Endothelial cell of umbilical vein (primary cell): ENCODE data around the gene NTN5. TPM values are rescaled to one million over a fixed set of nuclear protein-coding genes. Genes with fewer than 3 reads are reported as not detected.

Experiments used
- BruUV-seq: library from RNA; stranded (reverse); fragments of 400-500 nt; replicated peaks from 2 replicates; lab custom pipeline; 2021; lab: Mats Ljungman, UMichigan
- CTCF ChIA-PET: fragments of 300-600, 350-600 bp; sonication (Branson Sonifier 250); formaldehyde crosslinking; loops from one replicate; lab custom pipeline; 2021; ENCODE audit warnings: antibody characterized with exemption, inconsistent platforms; lab: Charles Lee
- POLR2A ChIA-PET: fragments of 300-600, 350-600 bp; sonication (Branson Sonifier 250); formaldehyde crosslinking; loops from one replicate; lab custom pipeline; 2021; ENCODE audit warnings: antibody characterized with exemption, inconsistent platforms; lab: Charles Lee
- DNase-seq: peaks from one replicate; pipeline ENCODE4 v3.0.0-alpha.2; 2011; ENCODE audit warnings: low read depth, low spot score
- FAIRE-seq: peaks from 2 replicates; lab custom pipeline; 2011; peaks lifted over from hg19 to GRCh38; lab: Jason Lieb, UNC
- H2AFZ ChIP-seq: 2 replicates; pipeline ENCODE4 v1.6.0; 2012; ENCODE audit warnings: low read depth, low read length, control low read depth, inconsistent platforms
- H3K27ac ChIP-seq: 2 replicates; pipeline ENCODE4 v1.5.1; 2011; ENCODE audit warnings: low read depth, mild to moderate bottlenecking, control low read depth, low read length, moderate library complexity; ENCODE audit not compliant: insufficient read depth
- H3K27me3 ChIP-seq, 2 experiments: 2 replicates each; pipeline versions ENCODE4 v1.6.0 to v1.6.1; 2011; ENCODE audit warnings: low read length in 2 of 2, mixed read lengths in 1 of 2; ENCODE audit not compliant: control insufficient read depth in 2 of 2, insufficient read depth in 2 of 2
- H3K36me3 ChIP-seq, 2 experiments: 2 replicates in 1 of 2; 3 replicates in 1 of 2; pipeline ENCODE4 v1.5.1; 2011; ENCODE audit warnings: low read length in 2 of 2, mild to moderate bottlenecking in 1 of 2, moderate library complexity in 1 of 2; ENCODE audit not compliant: control insufficient read depth in 2 of 2, insufficient read depth in 2 of 2; ENCODE audit errors: extremely low read depth in 1 of 2
- H3K4me1 ChIP-seq: 3 replicates; pipeline ENCODE4 v1.5.1; 2011; ENCODE audit warnings: mild to moderate bottlenecking, low read length; ENCODE audit not compliant: control insufficient read depth, insufficient read depth; ENCODE audit errors: extremely low read depth
- H3K4me2 ChIP-seq: 2 replicates; pipeline ENCODE4 v1.6.1; 2011; ENCODE audit warnings: low read length, control low read depth, mixed read lengths; ENCODE audit not compliant: insufficient read depth
- H3K4me3 ChIP-seq, 3 experiments: fragments of 200-600 bp in 1 of 3; sonication (generic), shearing (Covaris generic) in 1 of 3; replicated peaks in 1 of 3; 2 replicates each; pipeline ENCODE4 v1.5.1; 2011 to 2016; ENCODE audit warnings: control low read depth in 3 of 3, low read length in 3 of 3, mild to moderate bottlenecking in 2 of 3, inconsistent platforms in 1 of 3, low read depth in 1 of 3, moderate library complexity in 1 of 3; ENCODE audit not compliant: insufficient read depth in 1 of 3
- H3K79me2 ChIP-seq: 2 replicates; pipeline ENCODE4 v1.6.0; 2012; ENCODE audit warnings: low read length, inconsistent platforms; ENCODE audit not compliant: control insufficient read depth, insufficient read depth
- H3K9ac ChIP-seq: replicated peaks from 2 replicates; pipeline ENCODE3; 2011; ENCODE audit warnings: low read length, control low read depth; ENCODE audit not compliant: insufficient read depth; ENCODE audit errors: extremely low read depth
- H3K9me1 ChIP-seq: replicated peaks from 3 replicates; pipeline ENCODE4 v1.6.0; 2011; ENCODE audit warnings: mild to moderate bottlenecking, low read length; ENCODE audit not compliant: control insufficient read depth, insufficient read depth; ENCODE audit errors: extremely low read depth
- H3K9me3 ChIP-seq: replicated peaks from 2 replicates; pipeline ENCODE4 v1.5.1; 2012; ENCODE audit warnings: low read length, inconsistent platforms; ENCODE audit not compliant: control insufficient read depth, insufficient read depth
- H4K20me1 ChIP-seq: replicated peaks from 2 replicates; pipeline ENCODE3; 2011; ENCODE audit warnings: mild to moderate bottlenecking, low read length; ENCODE audit not compliant: control insufficient read depth, insufficient read depth; ENCODE audit errors: extremely low read depth
- CTCF ChIP-seq, 2 donors: IDR thresholded peaks; 1 replicate in 1 of 2; 2 replicates in 1 of 2; pipeline ENCODE4 v1.5.1; 2011; ENCODE audit warnings: low read length in 2 of 2, mild to moderate bottlenecking in 2 of 2, moderate library complexity in 2 of 2, control low read depth in 1 of 2, inconsistent platforms in 1 of 2, low read depth in 1 of 2; ENCODE audit not compliant: insufficient read depth in 1 of 2; ENCODE audit errors: extremely low read depth in 1 of 2
- EZH2 ChIP-seq: IDR thresholded peaks from 2 replicates; pipeline ENCODE4 v1.6.1; 2012; ENCODE audit warnings: borderline replicate concordance, low read depth, mild to moderate bottlenecking, moderate library complexity, low read length, inconsistent platforms; ENCODE audit not compliant: severe bottlenecking
- FOS ChIP-seq: IDR thresholded peaks from 2 replicates; pipeline ENCODE4 v1.6.1; 2011; ENCODE audit warnings: mild to moderate bottlenecking, low read length, moderate library complexity, borderline replicate concordance; ENCODE audit not compliant: insufficient read depth
- GATA2 ChIP-seq: IDR thresholded peaks from 2 replicates; pipeline ENCODE4 v1.7.0; 2011; ENCODE audit warnings: low read depth, mild to moderate bottlenecking, moderate library complexity, mixed read lengths, low read length; ENCODE audit not compliant: insufficient read length, insufficient read depth
- JUN ChIP-seq: IDR thresholded peaks from 2 replicates; pipeline ENCODE4 v1.6.1; 2011; ENCODE audit warnings: borderline replicate concordance, low read depth; ENCODE audit not compliant: insufficient read length, insufficient read depth
- MYC ChIP-seq: IDR thresholded peaks from one replicate; pipeline ENCODE4 v1.6.1; 2011; ENCODE audit warnings: mild to moderate bottlenecking, low read depth, low read length
- POLR2AphosphoS5 ChIP-seq: IDR thresholded peaks from 2 replicates; pipeline ENCODE4 v1.6.1; 2012; ENCODE audit warnings: low read depth, mild to moderate bottlenecking, control low read depth, low read length, moderate library complexity; ENCODE audit not compliant: insufficient read depth
- dilution Hi-C: fragments of 300-500 bp; cut with MboI; formaldehyde crosslinking; loops from one replicate; pipeline ENCODE4 v1.15.0; 2019; ENCODE audit warnings: low sequenced_read_pairs; ENCODE audit not compliant: extremely low pct_ligation_motif_present
- intact Hi-C: fragments of 100-400 bp; cut with micrococcal nuclease; formaldehyde crosslinking; loops from one replicate; pipeline ENCODE4 v1.10.0; 2022
- polyA plus RNA-seq, 4 experiments: library from polyadenylated mRNA; depleted of rRNA in 3 of 4; stranded (reverse) in 3 of 4; unstranded in 1 of 4; fragments of >200 nt; gene quantifications; 2 replicates each; pipeline versions ENCODE4 v1.2.1 to v1.2.3, GENCODE V29; 2011 to 2012; ENCODE audit warnings: missing spikeins in 1 of 4
- total RNA-seq: library from RNA; stranded (reverse); gene quantifications from 2 replicates; pipeline ENCODE4 v1.2.3, GENCODE V29; 2021

NTN5 gene
- total and polyA plus RNA-seq, 2 donors (not counting 3 experiments of a cell fraction or from before 2014, with no cell fraction given) = 0.11 TPM; not detected in 1

GRCh38 chr19:48611872-48612271, 60.9 kb downstream of the NTN5 start:
- intact Hi-C loops = no loop called here
- Histone ChIP-seq H3K9ac (no peak overlapping the region), H4K20me1 (no peaks in the 10 kb centered on the region), H3K4me1 (peaks cover 5% of the 10 kb centered on the region), H3K4me2 (no peak overlapping the region), H3K9me1 (no peaks in the 10 kb centered on the region), H3K27ac (no peak overlapping the region), H3K79me2 (peaks cover 13% of the 10 kb centered on the region), H3K36me3 (peaks cover 16 to 19% of the 10 kb centered on the region in 2 experiments), H2AFZ (no peak overlapping the region), H3K27me3 (no peaks in the 10 kb centered on the region), H3K4me3 (no peak overlapping the region), H3K9me3 (no peaks in the 10 kb centered on the region)
- dilution Hi-C loops = no loop called here
- ChIA-PET CTCF (interaction anchor here (1.1 kb wide), 1 partner anchor 27 kb away, joined by 4 read pairs; no protein-coding TSS in a partner anchor), POLR2A (no interaction called here)
- FAIRE-seq (no peak), DNase-seq (no peak)
- no TSS peak for BruUV-seq
- no peak for TF ChIP-seq JUN
- no peak for TF ChIP-seq EZH2
- no peak for TF ChIP-seq POLR2AphosphoS5
- no peak for TF ChIP-seq GATA2
- no peak for TF ChIP-seq MYC
- TF ChIP-seq CTCF (IDR thresholded peaks at IDR 0.05; ENCODE audit: extremely low read depth in 1 of 2, insufficient read depth in 1 of 2, low read depth in 1 of 2, low read length in 2 of 2) = no peak
- no peak for TF ChIP-seq FOS

Other genes starting within 250 kb of the NTN5 start
- 52.7 and 52.8 TPM in 2 replicates for gene GRWD1, start 227.0 kb downstream of the NTN5 start, total RNA-seq
- 26.3 and 26.8 TPM in 2 replicates for gene GRWD1, start 227.0 kb downstream of the NTN5 start, polyA plus RNA-seq
- 0.92 and 1.4 TPM in 2 replicates for gene KCNJ14, start 217.4 kb downstream of the NTN5 start, total RNA-seq
- 0.26 and 0.32 TPM in 2 replicates for gene KCNJ14, start 217.4 kb downstream of the NTN5 start, polyA plus RNA-seq
- gene CYTH2, start 203.6 kb downstream of the NTN5 start, total RNA-seq = 119 and 125 TPM in 2 replicates
- 98.4 and 98.6 TPM in 2 replicates for gene CYTH2, start 203.6 kb downstream of the NTN5 start, polyA plus RNA-seq
- gene LMTK3, start 161.2 kb downstream of the NTN5 start, total RNA-seq = 0.11 TPM in 1 of 2 replicates, not detected in the other
- 0.05 and 0.14 TPM in 2 replicates for gene LMTK3, start 161.2 kb downstream of the NTN5 start, polyA plus RNA-seq
- gene SULT2B1, start 120.8 kb downstream of the NTN5 start, total RNA-seq = not detected in 2 replicates
- gene SULT2B1, start 120.8 kb downstream of the NTN5 start, polyA plus RNA-seq = not detected in 2 replicates
- gene SPACA4, start 66.3 kb downstream of the NTN5 start, total RNA-seq = not detected in 2 replicates
- gene SPACA4, start 66.3 kb downstream of the NTN5 start, polyA plus RNA-seq = not detected in 2 replicates
- 1.7 and 3.5 TPM in 2 replicates for gene FAM83E, start 57.9 kb downstream of the NTN5 start, total RNA-seq
- gene FAM83E, start 57.9 kb downstream of the NTN5 start, polyA plus RNA-seq = 0.04 and 0.10 TPM in 2 replicates
- 1,402 and 1,407 TPM in 2 replicates for gene RPL18, start 53.8 kb downstream of the NTN5 start, total RNA-seq
- gene RPL18, start 53.8 kb downstream of the NTN5 start, polyA plus RNA-seq = 2,154 and 2,376 TPM in 2 replicates
- 30.5 and 31.1 TPM in 2 replicates for gene SPHK2, start 53.5 kb downstream of the NTN5 start, total RNA-seq
- 20.2 and 23.4 TPM in 2 replicates for gene SPHK2, start 53.5 kb downstream of the NTN5 start, polyA plus RNA-seq
- 0.78 and 1.5 TPM in 2 replicates for gene DBP, start 35.6 kb downstream of the NTN5 start, total RNA-seq
- gene DBP, start 35.6 kb downstream of the NTN5 start, polyA plus RNA-seq = 1.8 and 2.0 TPM in 2 replicates
- gene CA11, start 26.8 kb downstream of the NTN5 start, total RNA-seq = 2.8 TPM in 2 replicates
- 2.6 and 4.7 TPM in 2 replicates for gene CA11, start 26.8 kb downstream of the NTN5 start, polyA plus RNA-seq
- gene FUT2, start 23.0 kb upstream of the NTN5 start, total RNA-seq = not detected in 2 replicates
- not detected in 2 replicates for gene FUT2, start 23.0 kb upstream of the NTN5 start, polyA plus RNA-seq
- 0.76 and 0.84 TPM in 2 replicates for gene MAMSTR, start 46.7 kb upstream of the NTN5 start, total RNA-seq
- 0.57 and 0.94 TPM in 2 replicates for gene MAMSTR, start 46.7 kb upstream of the NTN5 start, polyA plus RNA-seq
- gene RASIP1, start 67.6 kb upstream of the NTN5 start, total RNA-seq = 82.1 and 83.1 TPM in 2 replicates
- gene RASIP1, start 67.6 kb upstream of the NTN5 start, polyA plus RNA-seq = 66.2 and 76.2 TPM in 2 replicates
- gene IZUMO1, start 73.9 kb upstream of the NTN5 start, total RNA-seq = 1.2 TPM in 2 replicates
- gene IZUMO1, start 73.9 kb upstream of the NTN5 start, polyA plus RNA-seq = 0.18 and 0.35 TPM in 2 replicates
- 4.8 and 5.2 TPM in 2 replicates for gene FUT1, start 79.6 kb upstream of the NTN5 start, total RNA-seq
- 1.9 and 2.6 TPM in 2 replicates for gene FUT1, start 79.6 kb upstream of the NTN5 start, polyA plus RNA-seq
- gene FGF21, start 82.5 kb upstream of the NTN5 start, total RNA-seq = not detected in 2 replicates
- not detected in 2 replicates for gene FGF21, start 82.5 kb upstream of the NTN5 start, polyA plus RNA-seq
- gene BCAT2, start 138.0 kb upstream of the NTN5 start, total RNA-seq = 53.9 and 62.5 TPM in 2 replicates
- gene BCAT2, start 138.0 kb upstream of the NTN5 start, polyA plus RNA-seq = 62.0 and 74.7 TPM in 2 replicates
- 20.9 and 21.5 TPM in 2 replicates for gene HSD17B14, start 163.5 kb upstream of the NTN5 start, total RNA-seq
- gene HSD17B14, start 163.5 kb upstream of the NTN5 start, polyA plus RNA-seq = 44.5 and 46.3 TPM in 2 replicates
- gene PLEKHA4, start 195.6 kb upstream of the NTN5 start, total RNA-seq = 4.9 and 10.1 TPM in 2 replicates
- 3.9 and 4.5 TPM in 2 replicates for gene PLEKHA4, start 195.6 kb upstream of the NTN5 start, polyA plus RNA-seq
- gene PPP1R15A, start 199.4 kb upstream of the NTN5 start, total RNA-seq = 67.4 and 73.4 TPM in 2 replicates
- gene PPP1R15A, start 199.4 kb upstream of the NTN5 start, polyA plus RNA-seq = 34.3 and 42.3 TPM in 2 replicates
- gene TULP2, start 225.7 kb upstream of the NTN5 start, total RNA-seq = not detected in 2 replicates
- gene TULP2, start 225.7 kb upstream of the NTN5 start, polyA plus RNA-seq = 0.08 and 0.18 TPM in 2 replicates
- gene NUCB1, start 227.3 kb upstream of the NTN5 start, total RNA-seq = 190 and 194 TPM in 2 replicates
- gene NUCB1, start 227.3 kb upstream of the NTN5 start, polyA plus RNA-seq = 231 and 237 TPM in 2 replicates